PC-3 (cell line): Measurements from ENCODE around the gene NXPE3. TPM values are rescaled to one million over a fixed set of nuclear protein-coding genes. Genes with fewer than 3 reads are reported as not detected.

Source experiments
- ATAC-seq: fragments of 200-7000 bp; cut with Tn5 transposase; 2 replicates; pipeline ENCODE4 v1.9.1; 2020; ENCODE audit warnings: mild to moderate bottlenecking, moderate library complexity
- BruUV-seq: library from RNA; stranded (reverse); fragments of 400-500 nt; replicated peaks from 2 replicates; lab custom pipeline; 2021; lab: Mats Ljungman, UMichigan
- CTCF ChIA-PET: fragments of 300-600 bp; sonication (Branson Sonifier 250); formaldehyde crosslinking; loops from one replicate; lab custom pipeline; 2022; ENCODE audit warnings: antibody characterized with exemption; lab: Charles Lee
- POLR2A ChIA-PET: fragments of 300-600 bp; sonication (Branson Sonifier 250); formaldehyde crosslinking; loops from one replicate; lab custom pipeline; 2022; ENCODE audit warnings: antibody characterized with exemption; ENCODE audit not compliant: unreplicated experiment; lab: Charles Lee
- DNase-seq: peaks from one replicate; pipeline ENCODE4 v3.0.0-alpha.2; 2015
- H2AFZ ChIP-seq: fragments of 300-600 bp; sonication (generic); 2 replicates; pipeline ENCODE4 v1.6.0; 2016; ENCODE audit warnings: antibody characterized with exemption, low read length
- H3F3A ChIP-seq: fragments of 300-600 bp; sonication (generic); one replicate; pipeline ENCODE4 v1.6.0; 2017; ENCODE audit warnings: antibody characterized with exemption, low read length, control low read depth, mild to moderate bottlenecking; ENCODE audit not compliant: unreplicated experiment
- H3K27ac ChIP-seq: fragments of 300-600 bp; sonication (generic); 2 replicates; pipeline ENCODE4 v1.5.1; 2016; ENCODE audit warnings: mild to moderate bottlenecking, low read length
- H3K27me3 ChIP-seq: fragments of 300-600 bp; sonication (generic); 2 replicates; pipeline ENCODE4 v1.6.1; 2016; ENCODE audit warnings: low read length, mixed read lengths
- H3K36me3 ChIP-seq: fragments of 300-600 bp; sonication (generic); 2 replicates; pipeline ENCODE4 v1.6.1; 2016; ENCODE audit warnings: low read depth, mixed run types, low read length, mixed read lengths
- H3K4me1 ChIP-seq: fragments of 300-600 bp; sonication (generic); 2 replicates; pipeline ENCODE4 v1.5.1; 2016; ENCODE audit warnings: low read length; ENCODE audit not compliant: insufficient read depth
- H3K4me2 ChIP-seq: fragments of 300-600 bp; sonication (generic); 2 replicates; pipeline ENCODE4 v1.6.0; 2016; ENCODE audit warnings: low read length
- H3K4me3 ChIP-seq: fragments of 300-600 bp; sonication (generic); 2 replicates; pipeline ENCODE4 v1.5.1; 2016; ENCODE audit warnings: mild to moderate bottlenecking, low read length, mixed read lengths
- H3K79me2 ChIP-seq: fragments of 300-600 bp; sonication (generic); 2 replicates; pipeline ENCODE4 v1.6.1; 2017; ENCODE audit warnings: low read length, mixed read lengths
- H3K9ac ChIP-seq: fragments of 300-600 bp; sonication (generic); 2 replicates; pipeline ENCODE4 v1.6.0; 2016; ENCODE audit warnings: mild to moderate bottlenecking, low read length
- H3K9me2 ChIP-seq: fragments of 300-600 bp; sonication (generic); replicated peaks from 2 replicates; pipeline ENCODE4 v1.6.1; 2016; ENCODE audit warnings: mixed run types, low read length, mixed read lengths
- H3K9me3 ChIP-seq: fragments of 300-600 bp; sonication (generic); 2 replicates; pipeline ENCODE4 v1.6.1; 2016; ENCODE audit warnings: low read length, mixed read lengths
- H4K20me1 ChIP-seq: fragments of 300-600 bp; sonication (generic); 2 replicates; pipeline ENCODE4 v1.6.1; 2016; ENCODE audit warnings: low read length, mixed read lengths
- CTCF ChIP-seq: fragments of 300-600 bp; sonication (generic); conservative IDR thresholded peaks from 2 replicates; pipeline ENCODE4 v1.5.1; 2017; ENCODE audit warnings: antibody characterized with exemption, low read depth, mild to moderate bottlenecking, low read length
- EZH2 ChIP-seq: fragments of 300-600 bp; sonication (generic); IDR thresholded peaks from one replicate; pipeline ENCODE4 v1.6.1; 2017; ENCODE audit warnings: antibody characterized with exemption, mild to moderate bottlenecking, low read length; ENCODE audit not compliant: unreplicated experiment
- EZH2phosphoT487 ChIP-seq: fragments of 300-600 bp; sonication (generic); IDR thresholded peaks from 2 replicates; pipeline ENCODE4 v1.6.1; 2018; ENCODE audit warnings: mild to moderate bottlenecking, antibody characterized with exemption, low read length, borderline replicate concordance
- intact Hi-C: fragments of 100-400 bp; cut with micrococcal nuclease; formaldehyde crosslinking; loops from 2 replicates; pipeline ENCODE4 v1.9.0; 2023
- total RNA-seq: library from RNA; depleted of rRNA; stranded (reverse); fragments of >200 nt; gene quantifications from 2 replicates; pipeline ENCODE4 v1.2.3, GENCODE V29; 2014

Gene NXPE3
- total RNA-seq, 1 experiment from 2014 or later = 12.6 TPM

DNA sequence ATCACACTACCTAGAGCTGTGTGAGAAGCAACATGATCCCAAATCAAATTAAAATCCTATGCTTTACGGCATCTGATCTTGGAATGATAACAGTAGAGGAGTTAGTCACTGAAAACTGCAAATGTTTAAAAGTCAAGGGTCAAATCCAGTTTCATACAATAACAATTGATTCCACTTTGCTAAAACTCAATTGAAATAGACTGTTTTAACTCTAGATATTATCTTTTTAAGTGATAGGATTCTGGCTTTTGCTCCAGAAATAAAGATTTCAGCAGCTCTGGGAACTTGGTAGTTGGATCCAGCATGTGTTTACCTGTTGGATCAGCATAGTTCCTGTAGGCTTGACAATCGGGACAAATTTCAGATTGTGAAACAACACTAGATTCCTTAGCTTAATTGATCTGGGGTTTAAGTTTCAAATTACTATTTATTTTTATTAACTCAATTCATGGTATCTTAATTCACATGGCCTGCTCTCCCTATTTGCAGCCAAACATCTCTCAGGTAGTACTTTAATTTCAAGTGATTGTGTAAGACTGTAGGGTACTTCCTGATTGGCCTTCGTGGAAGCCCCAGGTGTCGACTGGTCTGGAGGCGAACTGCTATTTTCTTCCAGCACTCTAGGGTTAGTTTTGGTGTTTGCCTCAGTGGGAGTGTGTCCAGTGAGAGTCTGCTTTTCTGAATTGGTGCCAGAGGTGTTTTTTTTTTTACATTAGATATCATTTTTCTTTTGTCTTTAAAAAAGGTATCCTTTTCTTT lies 86.9 kb downstream of the NXPE3 start:
- BruUV-seq = no TSS peak

GRCh38 chr3:101867511-101867910 lies 88.5 kb downstream of the NXPE3 start:
- no peaks in the 10 kb centered on the region for H3K27me3 ChIP-seq
- peaks cover 39% of the 10 kb centered on the region for H3K4me1 ChIP-seq
- H3K9me3 ChIP-seq = no peaks in the 10 kb centered on the region
- ChIA-PET POLR2A (interaction anchor here (0.6 to 0.8 kb wide), 3 partner anchors 38 to 239 kb away, joined by 3 to 14 read pairs (median 8); no protein-coding TSS in a partner anchor), CTCF (no interaction called here)
- no peaks in the 10 kb centered on the region for H3K79me2 ChIP-seq
- H3K4me3 ChIP-seq = no peak overlapping the region
- no peaks in the 10 kb centered on the region for H3K9me2 ChIP-seq
- no peaks in the 10 kb centered on the region for H3K36me3 ChIP-seq
- no peaks in the 10 kb centered on the region for H4K20me1 ChIP-seq
- TF ChIP-seq EZH2phosphoT487 = no peak
- no peak for TF ChIP-seq EZH2
- TF ChIP-seq CTCF = no peak
- BruUV-seq = no TSS peak
- no peak for ATAC-seq
- H3F3A ChIP-seq = no peaks in the 10 kb centered on the region
- no peak overlapping the region for H2AFZ ChIP-seq
- no peak overlapping the region for H3K27ac ChIP-seq
- no peak for DNase-seq
- H3K9ac ChIP-seq = no peak overlapping the region
- intact Hi-C loops = loop anchor here (5.0 kb wide), 2 partner anchors 140 to 200 kb away; no protein-coding TSS in a partner anchor
- H3K4me2 ChIP-seq = no peak overlapping the region

More for the DNA sequence above, 86.9 kb downstream of the NXPE3 start:
- H3K36me3 ChIP-seq = peaks cover 10% of the 10 kb centered on the region
- ChIA-PET CTCF (interaction anchor here (1.1 kb wide), 1 partner anchor 359 kb away, joined by 7 read pairs; no protein-coding TSS in a partner anchor), POLR2A (interaction anchor here (0.6 kb wide), 2 partner anchors 17 to 59 kb away, joined by 3 to 5 read pairs; partner anchors contain the start of gene NFKBIZ)
- H3K9ac ChIP-seq = peak overlapping the region; percentile 18
- no peaks in the 10 kb centered on the region for H3K79me2 ChIP-seq
- H3K27me3 ChIP-seq = no peaks in the 10 kb centered on the region
- TF ChIP-seq EZH2 (no peak), CTCF (no peak), EZH2phosphoT487 (no peak)
- peak overlapping the region; percentile 20 for H3K4me2 ChIP-seq
- H3K4me1 ChIP-seq = peaks cover 39% of the 10 kb centered on the region
- H2AFZ ChIP-seq = no peak overlapping the region
- peak overlapping the region; percentile 65 for H3K27ac ChIP-seq
- DNase-seq (peak; percentile 65), ATAC-seq (peak; percentile 28)
- H3K9me3 ChIP-seq = no peaks in the 10 kb centered on the region
- no peaks in the 10 kb centered on the region for H3F3A ChIP-seq
- H4K20me1 ChIP-seq = 0 out of 2 replicates have a peak, but pooled peaks cover 3% of the 10 kb centered on the region
- H3K4me3 ChIP-seq = no peak overlapping the region
- H3K9me2 ChIP-seq = no peaks in the 10 kb centered on the region
- intact Hi-C loops = loop anchor here (2.0 to 5.0 kb wide), 3 partner anchors 141 to 359 kb away; no protein-coding TSS in a partner anchor
